Retina (tissue), 1 donor: ENCODE data around the gene IFNLR1.

Experiments used
- DNase-seq: peaks from one replicate; pipeline ENCODE4 v3.0.0-alpha.2; 2016

Gene IFNLR1

DNA sequence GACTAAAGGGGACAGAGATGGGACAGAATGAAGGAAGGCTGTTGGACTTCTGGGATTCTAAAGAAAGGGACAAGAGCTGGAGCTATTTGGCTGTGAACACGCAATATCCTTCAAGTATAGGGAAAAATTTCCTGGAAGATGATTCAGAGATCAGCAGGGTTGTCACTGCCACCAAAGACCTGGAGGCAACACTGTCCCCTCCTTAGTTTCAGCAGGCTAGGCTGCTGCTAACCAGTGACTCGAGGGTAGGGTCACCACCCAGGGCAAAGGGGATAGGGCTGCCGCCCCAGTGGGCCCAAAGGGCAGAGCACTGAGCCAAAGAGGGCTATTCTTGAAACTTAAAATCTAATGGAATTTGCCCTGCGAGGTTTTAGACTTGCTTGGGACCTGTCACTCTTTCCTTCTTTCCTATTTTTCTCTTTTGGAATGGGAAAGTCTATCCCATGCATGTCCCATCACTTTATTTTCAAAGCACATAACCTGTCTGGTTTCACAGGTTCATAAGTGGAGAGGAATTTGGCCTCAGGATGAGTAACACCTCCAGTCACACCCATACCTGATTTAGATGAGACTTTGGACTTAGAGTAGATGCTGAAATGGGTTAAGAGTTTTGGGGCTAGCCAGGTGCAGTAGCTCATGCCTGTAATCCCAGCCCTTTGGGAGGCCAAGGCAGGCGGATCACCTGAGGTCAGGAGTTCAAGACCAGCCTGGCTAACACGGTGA lies 11.9 kb downstream of the IFNLR1 start:
- no peak for DNase-seq

DNA sequence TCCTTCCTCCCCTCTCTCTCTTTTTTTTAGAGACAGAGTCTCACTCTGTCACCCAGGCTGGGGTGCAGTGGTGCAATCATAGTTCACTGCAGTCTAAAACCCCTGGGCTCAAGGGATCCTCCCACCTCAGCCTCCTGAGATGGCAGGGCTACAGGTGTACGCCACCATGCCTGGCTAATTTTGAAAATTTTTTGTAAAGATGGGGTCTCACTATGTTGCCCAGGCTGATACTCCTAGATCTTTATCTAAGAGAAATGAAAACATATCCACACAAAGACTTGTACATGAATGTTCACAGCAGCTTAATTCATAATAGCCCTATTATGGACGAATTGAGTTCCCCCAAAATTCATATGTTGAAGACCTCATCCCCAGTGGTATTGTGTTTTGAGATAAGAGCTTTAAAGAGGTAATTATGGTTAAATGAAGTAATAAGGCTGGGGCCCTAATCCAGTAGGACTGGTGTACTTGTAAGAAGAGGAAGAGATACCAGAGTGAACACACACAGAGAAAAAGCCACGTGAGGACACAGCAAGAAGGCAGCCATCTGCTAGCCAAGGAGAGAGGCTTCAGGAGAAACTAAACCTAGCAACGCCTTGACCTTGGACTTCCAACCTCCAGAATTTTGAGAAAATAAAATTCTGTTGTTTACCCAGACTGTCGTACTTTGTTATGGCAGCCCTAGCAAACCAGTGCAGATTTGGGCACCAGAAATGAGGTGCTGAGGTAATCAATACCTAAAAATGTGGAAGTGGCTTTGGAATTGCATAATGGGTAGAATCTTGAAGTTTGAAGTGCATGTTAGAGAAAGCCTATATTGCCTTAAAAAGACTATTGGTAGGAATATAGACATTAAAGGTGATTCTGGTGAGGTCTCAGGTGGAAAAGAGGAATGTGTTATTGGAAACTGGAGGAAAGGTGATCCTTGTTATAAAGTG lies 13.2 kb downstream of the IFNLR1 start:
- DNase-seq, result no peak

DNA sequence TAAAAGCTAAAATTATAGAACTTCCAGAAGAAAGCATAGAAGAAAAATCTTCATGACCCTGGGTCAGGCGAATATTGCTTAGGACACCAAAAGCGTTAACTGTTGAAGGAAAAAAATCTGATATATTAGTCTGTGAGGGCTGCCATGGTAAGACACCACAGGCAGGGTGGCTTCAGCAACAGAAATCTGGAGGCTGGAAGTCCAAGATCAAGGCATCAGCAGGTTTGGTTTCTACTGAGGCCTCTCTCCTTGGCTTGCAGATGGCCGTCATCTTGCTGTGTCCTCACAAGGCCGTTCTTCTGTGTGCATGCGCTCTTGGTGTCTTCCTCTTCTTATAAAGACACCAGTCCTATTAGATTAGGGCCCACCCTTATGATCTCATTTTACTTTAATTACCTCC lies 14.5 kb downstream of the IFNLR1 start:
- DNase-seq, result no peak

DNA sequence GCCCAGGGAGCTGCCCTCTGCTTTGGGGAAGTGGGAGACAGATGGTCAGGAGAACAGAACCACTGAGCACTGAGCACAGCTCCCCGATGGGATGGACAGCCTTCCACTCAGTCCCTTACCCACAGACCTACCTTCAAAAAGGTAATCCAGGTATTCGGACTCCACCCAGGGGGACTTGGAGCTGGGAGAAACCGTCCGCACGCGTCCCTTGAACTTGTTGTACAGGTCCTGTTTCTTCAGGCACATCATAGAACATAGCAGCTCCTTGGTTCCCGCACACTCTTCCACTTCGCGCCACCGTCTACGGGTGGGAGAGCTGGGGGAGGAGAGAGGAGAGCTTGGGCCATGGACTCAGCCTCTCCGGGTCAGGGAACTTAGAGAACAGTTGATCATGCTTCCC lies 17.8 kb downstream of the IFNLR1 start:
- no peak for DNase-seq

DNA sequence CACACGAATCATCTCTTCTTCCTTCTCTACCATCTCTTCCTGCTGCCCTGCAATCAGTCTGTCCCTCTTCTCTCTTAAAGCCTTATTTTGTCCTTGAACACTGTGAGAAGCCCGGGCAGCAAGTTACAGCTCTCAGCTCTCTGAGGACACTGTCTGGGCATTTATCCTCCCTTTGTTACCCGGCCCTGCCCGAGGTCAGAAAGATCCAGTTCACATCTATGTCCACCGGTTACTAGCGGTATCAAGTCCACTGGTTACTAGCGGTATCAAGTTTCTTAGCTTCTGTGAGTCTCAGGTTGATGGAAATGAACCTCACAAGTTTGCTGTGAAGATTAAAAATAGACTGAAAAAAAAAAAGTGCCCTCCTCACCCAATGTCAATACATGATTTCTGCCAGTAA lies 18.8 kb downstream of the IFNLR1 start:
- DNase-seq, result no peak

DNA sequence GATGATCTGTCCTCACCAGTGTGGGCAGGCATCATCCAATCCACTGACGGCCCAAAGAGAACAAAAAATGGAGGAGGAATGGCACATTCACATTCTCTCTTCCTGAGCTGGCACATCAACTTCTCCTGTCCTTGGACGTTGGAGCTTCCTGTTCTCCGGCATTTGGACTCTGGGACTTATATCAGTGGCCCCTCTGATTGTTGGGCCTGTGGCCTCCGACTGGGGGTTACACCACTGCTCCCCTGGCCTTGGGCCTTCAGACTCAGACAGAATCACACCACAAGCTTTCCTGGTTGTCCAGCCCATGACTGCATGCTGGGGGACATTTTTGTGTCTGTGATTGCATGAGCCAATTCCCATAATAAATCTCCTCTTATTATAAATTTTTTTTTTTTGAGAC lies 20.1 kb downstream of the IFNLR1 start:
- no peak for DNase-seq

DNA sequence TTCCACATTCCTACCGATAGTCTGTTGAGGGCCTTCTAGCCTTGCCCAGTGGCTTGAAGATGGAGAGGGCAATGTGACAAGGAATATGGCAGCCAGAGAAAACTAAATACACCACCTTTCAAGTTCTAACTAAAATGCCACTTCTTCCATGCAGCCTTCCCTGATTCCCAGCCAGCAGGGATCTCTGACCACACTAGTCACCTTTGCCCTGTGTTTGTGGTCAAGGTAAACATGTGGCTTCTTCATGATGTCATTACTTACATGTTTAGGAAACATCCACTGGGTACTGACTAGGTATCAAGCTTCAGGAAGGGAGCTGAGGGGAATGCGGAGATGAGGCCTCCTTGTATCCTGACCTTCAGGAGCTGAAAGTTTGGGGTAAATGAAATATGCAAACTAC lies 21.6 kb downstream of the IFNLR1 start:
- DNase-seq, result no peak

DNA sequence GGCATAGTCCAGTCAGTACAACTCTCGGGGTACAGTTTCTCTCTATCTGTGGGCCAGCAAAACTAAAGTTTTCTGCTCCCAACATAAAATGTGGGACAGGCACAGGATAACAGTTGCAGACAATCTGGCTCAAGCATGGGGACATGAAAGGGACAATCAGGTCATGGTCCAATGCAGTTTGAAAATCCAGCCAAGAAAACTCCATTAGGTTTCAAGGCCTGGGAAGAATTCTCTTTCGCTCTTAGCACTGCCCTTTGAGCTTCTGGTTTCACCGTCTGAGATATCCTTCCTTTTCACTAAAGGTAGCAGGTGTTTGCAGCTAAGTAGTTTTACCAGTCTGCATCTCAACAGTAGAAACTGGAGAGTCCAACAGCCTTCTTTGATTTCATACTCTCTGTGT lies 23.1 kb downstream of the IFNLR1 start:
- DNase-seq, result no peak

DNA sequence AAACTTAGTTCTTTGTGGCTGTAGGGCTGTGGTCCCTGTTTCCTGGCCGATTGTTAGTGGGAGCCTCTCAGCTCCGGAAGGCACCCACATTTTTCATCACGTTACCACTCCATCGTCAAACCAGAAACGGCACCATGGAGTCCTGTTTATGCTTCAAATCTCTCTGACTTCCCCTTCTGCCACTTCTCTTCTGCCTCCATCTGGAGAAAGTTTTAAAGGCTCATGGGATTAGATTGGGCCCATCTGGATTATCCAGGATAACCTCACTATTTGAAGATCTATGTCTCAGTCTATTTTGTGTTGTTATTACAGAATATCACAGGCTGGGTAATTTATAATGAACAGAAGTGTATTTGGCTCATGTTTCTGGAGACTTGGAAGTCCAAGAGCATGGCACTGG lies 24.9 kb downstream of the IFNLR1 start:
- no peak for DNase-seq

DNA sequence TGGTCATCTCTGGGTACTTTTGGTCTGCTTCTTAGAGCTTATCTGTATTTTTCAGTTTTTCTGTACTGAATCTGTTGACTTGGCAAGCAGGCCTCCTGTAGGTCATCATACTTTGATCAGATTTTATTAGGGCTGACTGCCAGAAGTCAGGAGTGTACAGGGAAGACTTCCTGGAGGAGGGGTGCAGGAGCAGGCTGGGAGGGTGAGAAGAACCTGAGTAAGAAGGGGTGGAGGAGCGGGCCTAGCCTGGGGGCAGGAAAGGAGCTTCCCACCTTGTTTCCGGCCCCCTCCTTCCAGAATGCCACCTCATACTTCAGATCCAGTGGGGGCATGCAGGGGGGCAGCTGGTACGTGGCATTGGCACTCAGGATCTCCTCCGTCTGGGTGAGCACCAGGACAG lies 25.8 kb downstream of the IFNLR1 start:
- DNase-seq, result no peak

DNA sequence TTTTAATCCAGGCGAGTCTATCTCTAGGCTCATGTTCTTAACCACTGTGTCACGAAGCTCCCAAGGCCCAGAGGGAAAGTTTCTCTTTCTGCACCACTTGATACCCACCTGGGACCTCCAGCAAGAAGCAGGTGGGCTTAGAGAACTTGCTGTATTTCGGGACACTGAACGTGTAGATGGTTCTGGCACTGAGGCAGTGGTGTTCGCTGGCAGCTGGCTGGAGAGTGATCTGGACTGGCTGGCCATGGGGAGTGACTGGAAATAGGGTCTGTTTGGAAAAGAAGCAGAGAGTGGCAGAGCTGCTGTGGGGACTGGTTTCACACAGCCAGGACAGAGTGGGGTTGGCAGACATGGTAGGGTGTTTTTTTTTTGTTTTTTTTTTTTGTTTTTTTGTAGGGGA lies 27.7 kb downstream of the IFNLR1 start:
- DNase-seq, result no peak

DNA sequence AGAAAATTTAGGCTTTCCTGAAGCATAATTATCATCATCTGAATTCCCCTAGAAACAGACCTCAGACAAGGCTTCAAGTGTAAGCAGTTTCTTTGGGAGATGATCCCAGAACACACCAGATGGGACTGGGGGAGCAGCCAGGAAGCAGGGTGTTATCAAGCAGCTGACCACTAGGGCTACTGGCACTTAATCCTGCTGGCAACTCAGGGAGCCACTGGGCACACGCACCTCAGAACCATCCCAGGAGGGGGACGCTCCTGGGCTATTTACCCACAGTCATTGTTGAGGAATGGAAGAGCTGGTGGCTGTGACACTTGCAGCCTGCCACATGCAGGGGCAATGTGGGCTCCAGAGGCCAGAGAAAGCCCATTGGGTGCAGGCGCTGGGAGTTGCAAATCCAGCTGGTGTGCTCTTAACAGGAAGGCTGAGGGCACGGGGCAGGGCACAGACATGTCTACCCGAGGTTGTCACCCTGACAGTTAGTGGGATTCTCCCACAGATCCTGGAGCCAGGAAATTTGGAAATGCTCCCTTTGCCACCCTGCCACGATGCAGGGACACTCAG lies 29.1 kb downstream of the IFNLR1 start:
- no peak for DNase-seq

DNA sequence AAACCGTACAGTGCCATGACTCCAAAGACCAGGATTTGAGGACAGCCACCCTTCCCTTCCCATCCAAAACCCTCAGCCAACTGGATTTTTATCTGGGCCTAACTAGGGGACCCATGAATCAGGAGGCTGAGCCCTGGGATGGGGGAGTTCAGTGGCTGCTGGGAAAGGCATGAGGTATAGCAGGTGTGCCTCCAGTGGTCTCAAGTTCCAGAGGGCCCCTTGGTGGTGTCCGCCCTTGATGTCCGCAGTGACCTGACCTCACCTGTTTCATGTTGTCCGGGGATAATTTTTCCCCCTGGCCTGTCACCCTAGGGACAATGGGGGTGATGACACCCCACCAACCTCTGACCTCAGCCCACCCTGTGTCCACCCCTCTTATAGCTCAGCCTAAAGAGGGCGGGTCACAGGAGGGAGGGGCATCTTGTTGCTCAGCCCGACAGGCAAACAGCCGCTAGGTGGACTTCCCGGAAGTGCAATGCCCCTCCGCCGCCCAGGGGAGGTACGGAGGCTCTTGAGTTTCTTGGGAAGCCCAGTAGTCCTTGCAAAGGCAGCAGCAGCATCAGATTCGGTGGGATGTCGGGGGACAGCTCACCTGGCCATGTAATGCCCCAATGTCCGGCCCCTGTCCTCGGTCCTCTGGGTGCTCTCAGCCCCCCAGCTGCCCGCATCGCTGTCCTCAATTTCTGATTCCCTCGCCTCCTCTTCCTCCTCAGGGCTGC lies 30.4 kb downstream of the IFNLR1 start:
- DNase-seq, result no peak

DNA sequence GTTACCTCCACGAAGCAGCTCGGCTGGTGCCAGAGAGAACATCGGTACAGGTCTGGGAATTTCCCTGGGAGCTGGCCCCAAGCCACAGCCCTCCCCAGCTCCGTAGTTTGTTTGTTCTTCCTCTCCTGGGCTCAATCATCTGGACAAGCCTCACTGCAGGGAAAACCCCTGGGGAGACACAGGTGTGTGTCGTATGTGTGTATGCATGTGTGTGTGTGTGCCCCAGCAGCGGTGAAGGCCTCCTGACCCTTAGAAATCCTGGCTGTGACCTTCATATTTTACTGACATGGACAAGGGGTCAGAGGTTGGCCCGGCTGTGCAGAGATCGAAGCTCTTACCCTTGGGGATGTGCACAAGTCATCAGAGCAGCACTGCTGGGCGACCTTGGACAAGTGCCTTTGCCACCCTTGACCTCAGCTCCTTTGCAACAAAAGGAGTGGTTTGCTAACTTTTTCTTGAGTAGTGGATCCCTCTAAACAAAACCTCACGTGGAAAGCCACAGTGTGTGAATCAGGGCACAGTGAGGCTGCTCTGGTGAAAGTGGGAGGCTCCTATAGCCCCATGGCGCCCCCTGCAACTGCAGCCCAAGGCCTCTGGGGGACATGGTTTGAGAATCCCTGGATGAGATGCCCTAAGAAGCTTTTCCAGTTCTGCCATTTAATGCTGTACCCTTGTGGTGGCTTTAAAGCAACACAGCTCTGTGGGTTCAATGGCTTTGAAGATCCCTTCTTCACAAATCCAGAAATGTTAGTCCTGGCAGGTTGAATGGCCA lies 31.9 kb downstream of the IFNLR1 start:
- no peak for DNase-seq

DNA sequence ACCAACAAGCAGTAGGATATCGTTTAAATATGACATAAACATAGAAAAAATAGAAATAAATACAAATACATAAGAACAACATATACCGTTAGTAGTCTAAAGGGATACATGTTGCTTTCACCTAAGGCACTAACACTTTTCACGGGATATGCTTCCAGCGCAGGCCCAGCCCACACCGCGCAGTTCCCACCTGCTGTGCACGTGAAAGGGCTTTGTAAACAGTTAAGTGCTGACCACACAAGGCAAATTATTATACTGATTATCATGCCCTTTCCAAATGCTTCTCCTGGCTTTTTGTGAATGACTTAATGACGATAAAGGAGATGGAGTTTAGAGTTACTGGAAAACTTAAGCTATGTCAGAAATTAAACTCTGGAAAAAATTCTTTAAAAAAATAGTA lies 32.9 kb downstream of the IFNLR1 start:
- DNase-seq, result no peak

DNA sequence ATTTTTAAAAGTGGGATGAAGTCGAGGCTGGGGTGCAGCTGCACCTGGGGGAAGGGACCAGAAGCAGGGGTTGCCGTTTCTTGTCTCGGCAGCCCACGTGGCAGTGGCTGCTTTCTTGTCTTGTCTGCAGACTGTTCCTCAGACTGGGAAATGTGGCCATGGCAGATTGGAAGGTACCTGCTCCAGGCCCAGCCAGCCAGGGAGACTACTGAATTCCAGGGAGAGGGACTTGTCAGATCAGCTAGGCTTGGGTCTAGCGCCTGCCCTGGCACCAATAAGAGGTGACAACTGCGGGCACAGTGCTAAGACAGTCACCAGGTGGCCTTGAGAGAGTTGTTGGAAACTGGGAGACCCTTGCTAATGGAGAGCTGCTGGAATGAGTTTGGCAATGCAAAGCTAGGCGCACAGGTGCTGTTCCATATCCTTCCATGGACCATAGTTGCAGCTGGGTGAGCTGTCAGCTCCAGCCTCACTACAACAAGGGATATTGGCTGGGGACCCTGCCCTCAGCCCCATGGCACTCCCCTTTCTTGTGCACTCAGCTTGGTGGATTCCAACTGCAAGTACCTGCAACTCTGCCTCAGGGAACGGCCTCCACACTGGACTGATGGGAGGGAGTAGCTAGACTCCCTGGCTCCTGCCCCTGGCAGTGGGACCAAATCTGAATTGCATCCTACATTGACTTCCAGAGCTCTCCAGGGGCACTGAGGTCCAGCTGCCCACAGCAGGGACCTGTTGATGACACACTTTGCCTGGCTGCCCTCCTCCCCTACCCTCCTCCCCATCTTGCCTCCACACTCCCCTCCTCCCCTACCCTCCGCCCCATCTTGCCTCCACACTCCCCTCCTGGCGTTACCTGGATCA lies 34.2 kb downstream of the IFNLR1 start:
- DNase-seq, result no peak

DNA sequence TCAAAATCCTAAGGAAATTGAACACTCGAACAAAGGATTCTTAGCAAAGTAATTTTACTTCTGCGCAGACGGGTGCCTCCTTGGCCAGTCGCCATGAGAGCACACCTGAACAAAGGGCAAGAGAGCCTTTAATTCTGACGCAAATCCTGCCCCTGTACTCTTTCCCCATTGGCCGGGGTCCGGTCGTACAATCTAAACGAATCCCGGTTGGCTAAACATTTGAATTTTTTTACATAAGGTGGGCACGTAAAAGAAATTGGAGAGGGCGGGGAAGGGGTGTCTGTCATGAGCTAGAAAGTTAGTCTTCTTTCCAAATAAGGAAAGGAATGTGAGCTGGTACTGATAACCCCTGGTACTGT lies 35.9 kb downstream of the IFNLR1 start:
- no peak for DNase-seq

DNA sequence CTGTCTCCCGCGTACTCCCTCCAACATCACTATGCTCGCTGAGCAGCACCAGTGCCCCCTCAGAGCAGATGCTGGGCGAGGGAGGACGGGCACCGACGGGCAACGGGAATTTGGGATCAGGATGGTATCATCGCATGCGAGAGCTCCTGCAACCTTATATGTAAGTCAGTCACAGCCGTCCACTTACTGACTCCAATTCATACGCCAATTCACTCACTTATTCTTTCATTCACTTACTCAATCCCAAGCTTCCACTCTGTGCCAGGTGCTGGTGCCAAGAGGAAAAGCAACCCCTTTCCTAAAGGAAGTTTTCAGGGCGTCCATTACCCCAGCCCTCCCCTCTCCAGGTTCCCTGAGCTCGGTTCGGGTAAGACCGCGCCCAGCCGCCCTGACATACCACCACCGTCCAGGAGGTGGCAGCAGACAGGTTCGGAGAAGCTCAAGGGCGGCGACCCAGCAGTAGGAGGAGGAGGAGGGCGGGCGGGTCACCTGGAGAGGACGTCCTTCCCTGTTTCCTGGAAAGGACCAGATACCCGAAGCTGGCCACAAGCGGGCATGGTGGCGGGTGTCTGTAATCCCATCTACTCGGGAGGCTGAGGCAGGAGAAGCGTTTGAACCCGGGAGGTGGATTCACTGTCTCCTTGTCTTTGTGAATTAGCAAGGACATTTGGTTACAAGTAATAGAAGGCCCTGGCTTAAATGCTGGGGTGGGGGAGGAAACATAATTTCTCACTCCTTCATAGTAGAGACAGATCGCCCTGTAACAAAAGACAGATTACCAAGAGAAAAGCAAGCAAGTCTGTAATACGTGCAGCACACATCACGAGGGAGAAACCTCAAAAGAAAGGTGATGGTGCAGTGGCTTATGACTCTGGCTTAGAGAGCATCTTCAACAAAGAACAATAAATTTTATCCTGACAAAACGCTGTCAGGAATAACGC lies 36.6 kb downstream of the IFNLR1 start:
- peak; percentile 91 for DNase-seq

DNA sequence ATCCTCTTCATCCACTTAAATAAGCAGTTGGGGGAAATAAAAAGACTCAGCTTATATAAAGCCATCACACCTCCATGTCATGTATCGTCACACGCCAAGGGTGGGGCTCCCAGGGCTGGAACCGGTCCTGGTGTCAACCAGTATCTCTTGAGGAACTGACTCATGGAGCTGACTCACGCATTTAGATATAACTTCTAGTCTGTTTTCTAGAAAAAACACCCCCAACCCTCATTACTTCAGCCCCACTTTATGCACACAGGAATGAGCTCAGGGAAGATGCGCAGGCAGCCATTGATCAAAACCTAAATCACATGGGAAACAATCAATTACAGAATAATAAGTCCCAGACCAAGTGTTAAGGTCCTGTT lies 37.2 kb downstream of the IFNLR1 start:
- DNase-seq, result no peak

DNA sequence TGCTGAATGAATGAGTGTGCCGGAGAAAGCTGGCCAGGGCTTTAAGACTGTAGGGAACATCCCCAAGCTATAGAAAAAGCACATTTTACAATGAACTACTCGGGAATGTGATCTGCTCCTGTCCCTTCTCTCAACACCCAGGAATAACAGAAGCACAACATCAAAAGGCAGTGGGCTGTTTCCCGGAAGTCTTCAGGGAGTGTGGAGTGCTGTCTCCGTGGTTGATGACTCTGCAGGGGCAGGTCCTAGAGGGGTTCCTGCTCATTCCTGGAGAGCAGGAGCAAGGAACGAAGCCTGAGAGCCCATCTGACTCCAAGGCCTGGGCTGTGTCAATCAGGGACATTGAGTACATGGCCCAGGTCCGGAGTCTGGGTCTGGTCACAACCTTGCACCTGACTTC lies 39.3 kb downstream of the IFNLR1 start:
- no peak for DNase-seq

DNA sequence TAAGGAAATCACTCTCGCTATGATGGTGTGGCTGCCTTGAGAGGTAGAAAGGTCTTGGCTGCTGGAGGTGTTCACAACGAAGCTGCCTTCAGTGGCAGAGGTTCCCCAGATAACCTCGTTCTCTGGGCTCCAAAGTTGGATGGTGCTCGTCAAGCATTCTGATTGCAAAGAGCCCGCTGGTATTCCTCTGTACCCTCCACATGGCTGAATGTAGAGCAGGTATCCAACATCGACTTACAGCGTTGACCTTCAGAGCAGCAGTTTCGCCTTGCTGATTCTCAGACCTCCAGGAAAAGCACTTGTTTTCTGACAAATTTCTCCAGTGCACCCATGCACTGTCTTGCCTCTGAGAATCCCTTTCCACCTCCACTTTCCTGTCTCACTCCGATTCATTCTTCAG lies 39.9 kb downstream of the IFNLR1 start:
- DNase-seq, result no peak
